ENCODE measurements around the gene OR11A1.
"Not testable (repeated sequence)": the region's sequence is repeated elsewhere in the genome, so short reads cannot be mapped to it uniquely, and the experiment has no call there.

The OR11A1 gene

DNA sequence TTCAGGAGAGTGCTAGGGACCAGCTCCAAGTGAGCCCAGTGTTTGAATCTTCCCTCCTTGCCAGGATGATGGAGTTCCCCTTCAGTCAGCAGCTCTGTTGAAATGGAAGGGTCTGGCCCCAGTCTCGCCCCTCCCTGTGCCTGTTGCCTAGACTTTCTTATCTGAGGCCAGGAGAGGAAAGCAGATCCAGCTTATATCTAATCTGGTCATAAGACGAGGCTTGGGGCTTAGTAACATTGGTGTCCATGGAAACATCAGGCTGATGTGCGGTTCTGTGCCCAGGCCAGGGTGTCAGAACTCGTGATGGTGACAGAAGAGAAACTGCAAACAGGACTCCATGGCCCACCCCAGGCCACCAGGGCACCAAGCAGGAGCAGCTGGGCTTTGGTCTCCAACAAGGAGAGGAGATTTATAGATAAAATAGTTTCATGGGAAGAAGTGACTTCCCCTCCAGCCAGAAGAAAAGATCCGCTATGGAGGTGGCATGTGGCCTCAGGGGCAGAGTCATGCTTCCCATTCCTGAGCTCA, 21.1 kb upstream of the OR11A1 start:
- ATAC-seq: no peak

GRCh38 chr6:29474996-29475395, 18.1 kb upstream of the OR11A1 start:
- ATAC-seq: no peak

DNA sequence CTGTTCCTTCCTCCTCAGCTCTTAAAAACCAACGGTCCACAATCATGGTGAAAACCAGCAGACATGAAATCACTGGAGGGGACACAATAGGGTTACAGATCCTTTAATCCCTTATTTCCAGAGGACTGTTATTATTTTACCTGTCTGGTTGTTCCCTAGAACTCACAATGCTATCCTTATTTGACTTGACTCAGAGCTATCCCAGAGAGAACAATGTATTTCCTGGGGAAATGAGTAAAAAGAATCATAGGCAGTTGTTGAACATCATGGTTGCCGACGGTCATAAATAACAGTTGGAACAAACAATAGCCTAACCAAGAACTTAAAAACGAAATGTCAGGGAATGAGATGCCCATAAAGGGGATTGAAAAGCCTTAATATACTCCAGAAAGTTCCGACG, 9.4 kb upstream of the OR11A1 start:
- no peak for ATAC-seq

GRCh38 chr6:29465801-29466200, 8.9 kb upstream of the OR11A1 start:
- ATAC-seq: no peak

DNA sequence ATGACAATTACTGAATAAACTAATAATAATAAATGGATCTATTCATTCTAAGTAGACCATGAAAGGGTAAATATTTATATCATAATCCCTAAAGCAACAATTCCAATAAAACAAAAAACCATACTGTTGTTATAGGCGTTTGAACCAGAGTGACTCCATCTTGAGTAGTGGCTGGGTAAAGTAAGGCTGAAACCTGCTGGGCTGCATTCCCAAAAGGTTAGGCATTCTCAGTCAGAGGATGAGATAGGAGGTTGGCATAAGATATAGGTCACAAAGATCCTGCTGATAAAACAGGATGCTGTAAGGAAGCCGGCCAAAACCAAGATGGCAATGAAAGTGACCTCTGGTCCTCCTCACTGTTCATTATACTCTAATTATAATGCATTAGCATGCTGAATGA, 8.4 kb upstream of the OR11A1 start:
- ATAC-seq: no peak

DNA sequence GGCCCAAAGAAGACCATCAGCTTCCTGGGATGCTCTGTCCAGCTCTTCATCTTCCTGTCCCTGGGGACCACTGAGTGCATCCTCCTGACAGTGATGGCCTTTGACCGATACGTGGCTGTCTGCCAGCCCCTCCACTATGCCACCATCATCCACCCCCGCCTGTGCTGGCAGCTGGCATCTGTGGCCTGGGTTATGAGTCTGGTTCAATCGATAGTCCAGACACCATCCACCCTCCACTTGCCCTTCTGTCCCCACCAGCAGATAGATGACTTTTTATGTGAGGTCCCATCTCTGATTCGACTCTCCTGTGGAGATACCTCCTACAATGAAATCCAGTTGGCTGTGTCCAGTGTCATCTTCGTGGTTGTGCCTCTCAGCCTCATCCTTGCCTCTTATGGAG, 5.2 kb upstream of the OR11A1 start:
- no peak for ATAC-seq

- no peak for ATAC-seq
These were observed 4.3 kb upstream of the OR11A1 start for GRCh38 chr6:29461021-29461814.

DNA sequence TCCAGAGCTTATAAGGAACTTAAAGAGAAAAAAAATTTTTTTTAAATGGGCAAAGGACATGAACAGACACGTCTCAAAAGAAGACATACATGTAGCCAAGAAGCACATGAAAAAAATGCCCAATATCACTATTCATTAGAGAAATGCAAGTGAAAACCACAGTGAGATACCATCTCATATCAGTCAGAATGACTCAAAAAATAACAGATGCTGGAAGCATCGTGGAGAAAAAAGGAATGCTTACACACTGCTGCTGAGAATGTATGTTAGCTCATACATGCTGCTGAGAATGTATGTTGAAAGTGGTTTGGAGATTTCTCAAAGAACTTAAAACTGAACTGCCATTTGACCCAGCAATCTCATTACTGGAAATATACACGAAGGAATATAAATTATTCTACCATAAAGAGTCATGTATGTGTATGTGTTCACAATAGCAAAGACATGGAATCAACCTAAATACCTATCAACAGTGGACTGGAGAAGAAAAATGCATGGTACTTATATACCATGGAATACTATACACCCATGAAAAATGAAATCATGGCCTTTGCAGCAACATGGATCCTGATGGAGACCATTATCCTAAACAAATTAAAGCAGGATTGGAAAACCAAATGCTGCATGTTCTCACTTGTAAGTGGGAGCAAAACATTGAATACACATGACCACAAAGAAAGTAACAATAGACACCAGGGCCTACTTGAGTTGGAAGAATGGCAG, 5.2 kb downstream of the OR11A1 start:
- ATAC-seq: no peak

DNA sequence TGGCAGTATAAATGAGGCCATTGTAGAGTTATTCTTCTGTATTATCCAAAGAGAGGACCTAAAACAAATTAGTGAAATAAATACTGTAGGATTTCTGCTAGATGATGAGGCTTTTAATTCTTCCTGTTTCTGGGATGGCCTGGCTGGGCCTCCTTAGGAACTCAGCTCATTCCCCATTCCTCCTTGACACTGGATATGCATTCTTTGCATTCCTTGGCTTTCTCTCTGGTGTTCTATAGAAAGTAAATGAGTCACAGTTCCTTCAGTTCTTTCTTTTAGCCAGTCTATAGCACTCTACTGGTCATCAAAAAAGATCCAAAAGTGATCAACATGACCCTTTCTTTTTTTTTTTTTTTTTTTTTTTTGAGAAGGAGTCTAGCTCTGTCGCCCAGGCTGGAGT, 9.2 kb downstream of the OR11A1 start:
- ATAC-seq: no peak

- not testable (repeated sequence) for ATAC-seq
These were observed 12.8 kb downstream of the OR11A1 start for GRCh38 chr6:29444031-29444430.

GRCh38 chr6:29442719-29443118, 14.2 kb downstream of the OR11A1 start:
- no peak for ATAC-seq

- ATAC-seq: no peak
These were observed 17.9 kb downstream of the OR11A1 start, which contains the start of gene OR10C1 for GRCh38 chr6:29439006-29439405. Gene OR10C1, plus strand, starts transcription at chr6:29439306. Its CDS starts 710 bp downstream, at chr6:29440016.

DNA sequence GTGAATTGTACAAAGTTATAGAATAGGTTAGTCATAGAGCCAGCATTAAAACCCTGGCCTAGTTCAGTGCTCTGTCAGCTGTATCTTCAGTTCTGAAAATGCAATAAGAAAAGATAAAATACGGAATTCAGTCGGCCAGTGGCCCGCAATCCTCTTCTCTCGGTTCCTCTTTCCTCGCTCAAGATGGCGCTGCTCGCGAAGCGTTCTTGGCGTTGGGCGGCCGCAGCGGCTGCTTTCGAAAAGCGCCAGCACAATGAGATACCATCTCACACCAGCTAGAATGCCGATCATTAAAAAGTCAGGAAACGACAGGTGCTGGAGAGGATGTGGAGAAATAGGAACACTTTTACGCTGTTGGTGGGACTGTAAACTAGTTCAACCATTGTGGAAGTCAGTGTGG, 20.1 kb downstream of the OR11A1 start:
- not testable (repeated sequence) for ATAC-seq

DNA sequence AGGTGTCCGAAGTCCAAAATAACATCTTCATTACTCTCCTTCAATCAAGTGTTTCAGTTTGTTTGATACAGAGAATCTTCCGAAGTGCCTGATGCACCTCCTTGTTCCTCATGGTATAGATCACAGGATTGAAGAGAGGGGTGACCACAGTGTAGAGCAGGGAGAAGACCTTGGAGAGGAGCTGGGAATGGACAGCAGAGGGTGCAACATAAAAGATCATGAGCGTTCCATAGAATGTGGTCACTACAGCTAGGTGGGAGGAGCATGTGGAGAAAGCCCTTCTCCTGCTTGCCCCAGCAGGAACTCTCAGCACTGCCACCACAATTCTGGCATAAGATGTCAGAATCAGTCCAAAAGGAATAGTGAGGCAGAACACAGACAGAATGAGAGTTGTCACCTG, 30.2 kb downstream of the OR11A1 start:
- ATAC-seq: no peak

GRCh38 chr6:29425075-29425474, 31.8 kb downstream of the OR11A1 start:
- ATAC-seq: no peak

- peak in 1 of 2 donors; percentile 45 for ATAC-seq
These were observed 32.3 kb downstream of the OR11A1 start for GRCh38 chr6:29424575-29424974.

GRCh38 chr6:29424168-29424567, 32.7 kb downstream of the OR11A1 start:
- ATAC-seq: no peak

- no peak for ATAC-seq
These were observed 37.4 kb downstream of the OR11A1 start for GRCh38 chr6:29419516-29419915.

DNA sequence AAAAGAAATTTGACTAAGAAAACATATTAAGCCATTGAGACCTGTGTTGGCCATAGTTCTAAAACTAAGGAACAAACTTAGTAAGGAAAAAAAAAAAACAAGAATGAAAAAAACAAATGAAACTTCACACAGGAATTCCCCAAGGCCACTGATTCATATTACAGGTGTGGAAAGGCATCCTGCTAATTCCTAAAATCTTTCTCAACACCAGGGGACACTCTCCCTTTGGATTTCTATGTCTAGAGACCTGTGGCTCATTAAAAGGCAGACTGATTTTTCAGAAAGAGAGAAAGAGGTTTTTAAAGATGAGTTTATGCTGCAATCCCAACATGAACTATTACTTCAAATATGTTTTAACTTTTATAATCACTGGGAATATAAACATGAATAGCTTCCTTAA, 42.3 kb downstream of the OR11A1 start, which contains the start of gene OR12D1:
OR12D1 (plus strand) TSS at position 341 of the 400 bp plus-strand sequence.
- ATAC-seq: no peak

GRCh38 chr6:29403801-29404200, 53.1 kb downstream of the OR11A1 start:
- no peak for ATAC-seq

DNA sequence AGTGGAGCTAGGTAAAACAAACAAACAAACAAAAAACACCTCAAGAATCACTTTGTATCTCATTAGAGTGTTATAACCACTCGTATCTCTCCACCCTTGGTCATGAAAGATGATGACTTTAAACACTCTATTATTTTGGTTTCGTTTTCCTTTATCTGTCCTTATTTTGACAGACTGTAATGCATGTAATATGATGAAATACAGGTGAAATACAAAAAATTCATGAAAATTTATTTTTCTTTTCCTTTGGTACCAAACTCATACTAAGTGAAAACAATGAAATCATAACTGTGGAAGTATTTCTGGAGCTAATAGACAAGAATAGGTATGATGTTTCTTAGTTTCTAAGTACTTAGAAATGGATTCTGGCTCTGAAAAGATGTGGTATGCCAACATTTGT, 57.3 kb downstream of the OR11A1 start:
- no peak for ATAC-seq

- ATAC-seq: no peak
These were observed 61.5 kb downstream of the OR11A1 start, which contains the start of gene OR12D2 for GRCh38 chr6:29395331-29395730. Gene OR12D2, plus strand, starts transcription at chr6:29395631. Its CDS starts 1,069 bp downstream, at chr6:29396700.

DNA sequence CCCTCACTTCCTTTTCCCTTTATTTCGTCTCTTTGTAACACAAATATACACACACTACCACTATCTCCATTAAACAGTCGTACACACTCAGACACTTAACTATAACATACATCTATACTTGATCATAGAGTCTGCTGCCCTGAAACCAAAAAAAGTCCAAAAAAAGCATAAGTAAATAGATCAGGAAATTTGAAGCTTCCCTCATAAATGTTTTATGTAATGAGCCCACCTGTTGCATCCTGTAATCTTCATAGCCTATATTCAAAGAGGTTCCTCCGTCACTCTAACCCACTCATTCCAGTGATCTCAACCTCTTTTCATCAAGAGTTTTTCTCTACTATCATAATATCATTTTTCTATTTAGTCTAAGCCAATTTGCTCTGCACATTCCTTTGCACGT, 68.3 kb downstream of the OR11A1 start:
- ATAC-seq: no peak

DNA sequence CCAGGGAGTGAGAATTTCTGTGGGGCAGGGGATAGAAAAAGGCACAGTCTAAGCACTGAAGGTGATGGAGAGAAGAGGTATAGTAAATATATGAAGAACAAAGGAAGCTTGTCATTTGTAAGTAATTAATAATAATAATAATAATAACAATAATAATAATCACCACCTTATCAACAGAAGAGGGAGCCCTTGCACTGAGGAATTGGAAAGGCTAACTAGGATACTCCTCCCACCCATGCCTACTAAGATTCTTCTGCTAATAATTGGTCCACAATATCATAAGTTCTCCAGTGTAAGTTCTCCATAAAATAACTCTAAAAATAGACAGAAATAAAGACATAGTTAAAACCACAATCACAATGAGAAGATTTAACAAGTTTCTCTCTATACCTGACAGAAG, 80.9 kb downstream of the OR11A1 start:
- no peak for ATAC-seq
